ENCODE data around the gene TAC4.

Gene TAC4

DNA sequence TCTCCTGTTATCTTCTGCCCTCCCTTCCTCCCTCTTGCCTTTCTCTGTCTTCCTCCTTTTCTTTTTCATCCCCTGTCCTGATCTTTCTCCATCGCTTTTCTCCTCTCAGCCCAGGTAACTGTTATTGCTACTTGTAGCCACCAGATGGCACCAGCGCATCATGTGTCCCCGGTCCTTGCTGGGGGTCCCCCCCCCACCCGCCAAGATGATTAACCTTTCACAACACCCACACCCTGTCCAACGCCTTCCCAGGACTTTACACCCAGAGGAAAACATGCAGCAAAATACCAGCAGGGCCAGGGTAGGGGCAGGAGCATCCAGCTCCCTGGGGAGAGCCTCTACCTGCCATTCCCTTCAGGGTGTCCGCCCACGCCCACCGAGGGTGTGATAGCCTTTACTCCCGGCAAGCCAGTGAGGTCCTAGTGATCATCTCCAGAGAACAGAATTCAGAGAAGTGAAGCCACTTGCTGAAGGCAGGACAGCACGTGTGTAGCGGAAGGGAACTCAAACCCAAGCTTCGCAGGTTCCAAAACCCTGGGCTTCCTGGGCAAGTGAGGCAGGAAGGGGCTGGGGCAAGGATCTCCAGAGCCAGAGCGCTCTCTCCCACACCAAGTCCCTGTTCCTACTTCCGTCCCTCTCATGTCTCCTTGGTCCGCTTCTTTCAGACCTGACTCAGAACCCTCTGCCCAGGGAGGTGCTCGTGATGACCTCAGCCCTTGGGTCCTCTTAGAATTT is 13.4 kb upstream of the TAC4 start:
- no peak overlapping the region for H3K27ac Mint-ChIP-seq
- peaks cover 26% of the 10 kb centered on the region for H3K4me1 Mint-ChIP-seq (ENCODE audit: low read depth)
- peaks cover 32% of the 10 kb centered on the region for H3K27me3 Mint-ChIP-seq
- H3K4me3 Mint-ChIP-seq = no peak overlapping the region
- intact Hi-C loops (cut with micrococcal nuclease) = loop anchor here (1.0 kb wide), 1 partner anchor 137 kb away; no protein-coding TSS in a partner anchor
- no peaks in the 10 kb centered on the region for H3K9me3 Mint-ChIP-seq
- no peaks in the 10 kb centered on the region for H3K36me3 Mint-ChIP-seq (ENCODE audit: low read depth)

DNA sequence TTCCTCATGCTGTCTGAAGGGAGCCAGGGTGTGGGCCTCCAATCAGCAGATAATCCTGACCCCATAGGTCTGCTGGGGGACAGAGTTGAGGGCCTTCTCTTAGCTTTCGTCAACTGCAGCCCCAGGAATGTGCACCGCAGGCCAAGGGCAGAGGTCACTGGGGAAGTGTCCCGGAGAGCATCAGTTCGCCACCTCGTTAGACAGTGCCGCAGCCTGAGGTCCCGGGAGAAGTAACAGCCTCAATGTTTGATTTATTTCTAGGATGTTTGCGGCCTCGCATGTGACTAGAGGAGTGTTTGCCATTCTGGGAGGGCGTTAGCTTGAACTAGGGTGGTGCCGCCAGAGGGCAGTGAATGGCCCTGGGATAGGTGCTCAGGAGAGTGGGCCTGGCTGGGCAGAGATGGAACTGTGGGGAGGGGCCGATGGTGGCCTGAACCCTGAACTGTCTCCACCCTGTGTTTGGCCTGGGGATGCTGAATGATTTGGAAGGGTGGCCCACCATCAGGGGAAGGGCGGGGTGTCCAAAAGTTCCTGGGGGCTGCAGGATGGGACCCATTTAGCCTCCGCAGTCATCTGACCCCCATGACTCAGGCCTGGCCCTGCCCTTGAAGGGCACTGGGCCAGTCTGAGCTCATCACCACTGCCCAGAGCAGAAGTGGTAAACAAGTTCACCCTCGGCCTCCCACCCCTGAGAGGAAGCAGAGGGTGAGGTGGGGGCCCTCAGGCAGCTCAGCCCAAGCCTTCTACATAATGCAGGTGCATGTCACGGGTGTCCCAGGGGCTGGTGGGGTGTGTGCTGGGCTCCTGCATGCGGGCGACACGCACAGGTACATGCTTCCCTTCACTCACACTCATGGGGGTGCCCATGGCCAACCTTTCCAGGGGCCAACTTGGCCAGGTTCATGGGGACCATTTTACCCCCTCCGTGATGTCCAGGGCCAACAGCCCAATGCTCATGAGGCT is 12.4 kb upstream of the TAC4 start:
- Mint-ChIP-seq H3K4me3 (no peak overlapping the region), H3K9me3 (no peaks in the 10 kb centered on the region), H3K27me3 (peaks cover 34% of the 10 kb centered on the region), H3K27ac (no peak overlapping the region), H3K36me3 (ENCODE audit: low read depth) (no peaks in the 10 kb centered on the region), H3K4me1 (ENCODE audit: low read depth) (peaks cover 26% of the 10 kb centered on the region)
- intact Hi-C loops (cut with micrococcal nuclease) = no loop called here

DNA sequence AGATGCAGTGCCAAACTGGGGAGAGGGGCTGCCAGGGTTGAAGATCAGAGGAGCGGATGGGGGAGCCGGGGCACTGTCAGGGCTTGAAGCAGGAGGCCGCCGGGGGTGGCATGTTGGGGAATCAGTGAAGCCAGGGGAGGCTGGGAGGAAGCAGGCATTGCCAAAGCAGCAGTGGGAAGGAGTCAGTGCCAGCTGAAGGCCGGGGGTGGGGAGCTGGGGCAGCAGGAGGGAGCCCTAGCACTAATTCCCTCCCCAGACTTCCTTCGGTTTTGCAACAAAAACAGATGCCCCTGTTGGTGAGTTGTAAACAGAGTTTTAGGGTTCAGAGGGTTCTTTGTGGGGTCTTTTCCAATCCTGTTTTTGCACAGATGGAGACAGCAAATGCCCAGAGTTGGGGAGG is 10.9 kb upstream of the TAC4 start:
- Mint-ChIP-seq H3K27ac (no peak overlapping the region), H3K36me3 (ENCODE audit: low read depth) (no peaks in the 10 kb centered on the region), H3K9me3 (no peaks in the 10 kb centered on the region), H3K4me1 (ENCODE audit: low read depth) (peaks cover 26% of the 10 kb centered on the region), H3K4me3 (no peak overlapping the region), H3K27me3 (peaks cover 42% of the 10 kb centered on the region)
- intact Hi-C loops (cut with micrococcal nuclease) = no loop called here

DNA sequence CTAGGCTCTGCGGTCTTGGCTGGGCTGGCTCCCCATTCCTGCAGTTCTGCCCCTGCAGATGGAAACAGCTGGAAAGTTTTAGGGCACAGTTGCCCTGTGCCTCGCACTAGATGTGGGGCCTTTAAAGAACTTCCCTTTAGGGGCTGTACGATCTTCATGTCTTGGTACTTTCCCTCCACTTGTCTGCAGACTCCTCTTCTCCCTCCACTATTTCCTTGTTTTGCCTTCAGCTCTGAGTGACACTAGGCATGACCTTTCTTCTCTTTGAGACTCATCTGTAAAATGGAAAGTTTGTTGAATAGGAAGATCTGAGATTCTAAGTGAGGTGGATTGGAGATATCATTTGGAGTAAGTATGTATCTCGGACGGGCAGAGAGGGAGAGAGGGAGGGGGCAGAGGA is 6.3 kb upstream of the TAC4 start:
- Mint-ChIP-seq H3K27me3 (peaks cover 48% of the 10 kb centered on the region), H3K36me3 (ENCODE audit: low read depth) (no peaks in the 10 kb centered on the region), H3K4me3 (no peak overlapping the region), H3K27ac (no peak overlapping the region), H3K4me1 (ENCODE audit: low read depth) (peaks cover 28% of the 10 kb centered on the region), H3K9me3 (no peaks in the 10 kb centered on the region)
- intact Hi-C loops (cut with micrococcal nuclease) = loop anchor here (5.0 kb wide), 2 partner anchors 147 to 287 kb away; partner anchors contain the start of gene SLC35B1

DNA sequence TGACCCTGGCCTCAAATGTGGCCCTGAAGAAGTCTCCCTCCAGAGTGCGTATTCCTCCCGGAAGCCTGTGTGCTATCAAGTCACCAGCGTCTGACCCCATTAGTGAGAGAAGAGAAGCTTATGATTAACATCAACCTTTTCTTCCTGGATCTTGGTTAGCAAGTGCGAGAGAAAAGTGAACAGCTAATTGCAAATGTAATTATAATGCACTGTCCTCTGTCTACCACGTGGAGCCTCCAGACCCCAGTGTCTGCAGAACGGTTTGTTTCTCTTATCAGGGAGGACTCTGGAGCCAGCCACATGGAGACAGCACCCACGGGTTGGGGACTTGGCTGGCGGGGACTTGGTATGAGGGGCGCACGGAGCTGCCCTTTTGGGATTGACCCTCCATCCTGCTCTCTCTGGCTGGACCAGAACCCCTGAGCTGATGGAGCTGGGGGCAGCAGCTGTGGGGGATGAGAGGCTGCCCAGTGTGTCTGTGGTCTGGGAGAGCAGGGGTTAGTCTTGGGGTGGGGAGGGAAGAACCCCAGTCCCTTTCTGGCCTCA is 5.7 kb upstream of the TAC4 start:
- peaks cover 22% of the 10 kb centered on the region for H3K4me1 Mint-ChIP-seq (ENCODE audit: low read depth)
- intact Hi-C loops (cut with micrococcal nuclease) = loop anchor here (5.0 kb wide), 2 partner anchors 146 to 286 kb away; partner anchors contain the start of gene SLC35B1
- no peak overlapping the region for H3K4me3 Mint-ChIP-seq
- H3K27me3 Mint-ChIP-seq = peaks cover 46% of the 10 kb centered on the region
- H3K9me3 Mint-ChIP-seq = no peaks in the 10 kb centered on the region
- H3K36me3 Mint-ChIP-seq (ENCODE audit: low read depth) = peaks cover 2% of the 10 kb centered on the region
- no peak overlapping the region for H3K27ac Mint-ChIP-seq

DNA sequence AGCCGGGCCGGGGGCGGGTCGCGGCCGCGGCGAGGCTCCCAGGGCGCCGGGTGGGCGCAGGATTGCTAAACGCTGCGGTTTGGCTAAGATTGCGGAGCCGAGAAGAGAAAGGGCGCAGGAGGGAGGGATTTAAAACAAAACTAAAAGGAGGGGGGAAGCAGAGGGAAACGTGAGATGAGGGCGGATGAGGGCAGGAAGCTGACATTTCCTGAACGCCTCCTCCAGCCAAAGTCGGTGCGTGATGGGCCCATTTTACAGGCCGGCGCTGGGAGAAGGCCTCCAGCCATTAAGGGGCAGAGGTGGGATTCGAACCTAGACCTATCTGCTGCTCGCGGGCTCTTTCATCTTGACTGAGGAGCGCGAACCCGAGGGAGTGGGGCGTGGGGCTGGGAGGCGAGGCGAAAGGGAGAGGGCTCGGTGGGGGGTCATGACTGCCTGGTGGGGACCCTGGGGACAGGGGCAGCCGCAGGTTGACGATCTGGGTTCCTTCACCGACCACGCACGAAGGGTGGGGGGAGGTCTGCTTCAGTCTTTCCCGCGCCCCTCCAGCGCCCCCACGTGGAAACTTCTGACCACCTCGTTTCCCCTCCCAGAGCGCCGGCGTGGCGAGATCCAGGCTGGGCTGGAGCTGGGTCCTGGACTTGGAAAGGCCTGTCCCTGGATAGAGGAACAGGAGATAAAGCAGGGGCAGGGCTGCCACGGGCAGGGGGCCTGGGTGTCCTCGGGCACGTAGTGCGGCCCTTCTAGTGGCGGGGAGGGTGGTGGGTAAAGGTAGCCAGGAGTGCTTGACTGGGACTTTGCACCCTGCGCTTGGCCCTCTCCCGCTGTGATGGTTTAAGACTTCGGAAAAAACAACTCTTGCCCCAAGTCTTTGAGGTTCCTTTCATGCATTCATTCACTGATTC is 3.8 kb upstream of the TAC4 start:
- intact Hi-C loops (cut with micrococcal nuclease) = loop anchor here (5.0 kb wide), 2 partner anchors 144 to 284 kb away; partner anchors contain the start of gene SLC35B1
- H3K27ac Mint-ChIP-seq = peak overlapping the region; percentile 80
- H3K27me3 Mint-ChIP-seq = peaks cover 46% of the 10 kb centered on the region
- peak overlapping the region; percentile 83 for H3K4me3 Mint-ChIP-seq
- H3K36me3 Mint-ChIP-seq (ENCODE audit: low read depth) = peaks cover 21% of the 10 kb centered on the region
- no peaks in the 10 kb centered on the region for H3K9me3 Mint-ChIP-seq
- H3K4me1 Mint-ChIP-seq (ENCODE audit: low read depth) = peaks cover 18% of the 10 kb centered on the region

DNA sequence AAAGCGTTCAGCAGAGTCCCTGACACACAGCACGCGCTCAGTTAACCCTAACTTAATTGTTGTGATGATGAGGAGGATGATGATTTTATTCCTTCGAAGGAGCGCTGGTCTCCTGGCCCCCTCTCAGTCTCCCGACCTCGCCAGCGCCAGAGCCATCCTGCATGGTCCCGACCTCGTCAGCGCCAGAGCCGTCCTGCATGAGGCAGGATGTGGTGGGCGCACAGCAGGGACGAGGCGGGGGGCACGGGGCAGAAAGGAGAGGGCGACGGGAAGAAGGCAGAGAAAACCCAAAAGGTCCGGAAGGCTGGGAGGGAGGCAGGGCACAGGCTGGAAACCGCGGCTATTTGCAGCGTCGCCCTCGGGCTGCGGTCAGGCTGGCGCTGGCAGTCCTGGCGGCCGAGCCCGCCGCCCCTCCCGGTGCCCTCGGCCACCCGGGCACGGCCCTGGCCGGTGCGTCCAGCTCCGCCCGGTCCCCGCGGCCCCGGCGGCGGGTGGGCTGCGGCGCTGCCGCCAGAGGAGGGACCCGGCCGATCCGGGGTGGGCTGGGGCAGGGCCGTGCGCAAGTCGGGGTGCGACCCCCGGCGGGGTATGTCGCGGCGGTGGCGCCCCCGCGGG is 3.0 kb upstream of the TAC4 start:
- intact Hi-C loops (cut with micrococcal nuclease) = loop anchor here (5.0 kb wide), 2 partner anchors 144 to 284 kb away; partner anchors contain the start of gene SLC35B1
- no peaks in the 10 kb centered on the region for H3K9me3 Mint-ChIP-seq
- peak overlapping the region; percentile 76 for H3K4me3 Mint-ChIP-seq
- peaks cover 29% of the 10 kb centered on the region for H3K36me3 Mint-ChIP-seq (ENCODE audit: low read depth)
- H3K27ac Mint-ChIP-seq = peak overlapping the region; percentile 80
- peaks cover 18% of the 10 kb centered on the region for H3K4me1 Mint-ChIP-seq (ENCODE audit: low read depth)
- peaks cover 46% of the 10 kb centered on the region for H3K27me3 Mint-ChIP-seq

DNA sequence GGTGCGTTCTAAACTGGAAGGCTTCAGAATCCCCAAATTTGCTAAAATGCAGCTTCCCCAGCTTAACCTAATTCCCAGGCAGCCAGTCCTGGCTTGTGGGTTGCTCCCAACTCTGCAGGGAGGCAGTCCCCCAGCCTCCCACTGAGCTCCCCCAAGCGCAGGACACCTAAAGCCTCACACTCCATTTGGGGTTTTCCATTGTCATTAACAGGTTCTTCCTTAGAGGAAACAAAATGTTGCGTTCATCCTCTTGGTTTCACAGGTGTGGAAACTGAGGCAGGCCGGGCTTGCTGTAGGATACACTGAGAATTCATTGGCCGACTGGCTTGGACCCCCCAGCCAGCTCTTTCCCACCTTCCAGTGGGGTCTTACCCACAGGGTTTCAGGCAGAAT is 2.3 kb upstream of the TAC4 start:
- intact Hi-C loops (cut with micrococcal nuclease) = loop anchor here (5.0 kb wide), 2 partner anchors 143 to 283 kb away; partner anchors contain the start of gene SLC35B1
- Mint-ChIP-seq H3K27ac (no peak overlapping the region), H3K36me3 (ENCODE audit: low read depth) (peaks cover 35% of the 10 kb centered on the region), H3K4me3 (no peak overlapping the region), H3K9me3 (no peaks in the 10 kb centered on the region), H3K27me3 (peaks cover 44% of the 10 kb centered on the region), H3K4me1 (ENCODE audit: low read depth) (peaks cover 22% of the 10 kb centered on the region)

DNA sequence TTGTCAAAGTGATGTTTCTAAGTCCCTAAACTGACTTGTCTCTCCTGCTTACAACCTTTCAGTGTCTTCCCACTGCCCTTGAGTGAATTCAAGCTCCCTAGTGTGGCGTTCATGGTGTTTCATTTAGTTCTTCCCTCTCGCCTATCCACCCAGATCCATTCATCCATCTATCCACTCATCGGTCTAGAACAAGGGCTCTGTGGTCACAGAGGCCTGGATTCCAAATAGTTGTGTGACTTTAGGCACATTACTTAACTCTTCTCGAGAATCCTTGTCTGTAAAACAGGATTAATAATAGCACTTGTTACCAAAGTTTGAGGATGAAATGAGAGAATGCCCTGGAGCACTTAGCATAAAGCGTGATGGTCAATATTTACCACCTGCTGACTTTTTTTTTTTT is 870 bp upstream of the TAC4 start:
- Mint-ChIP-seq H3K9me3 (no peaks in the 10 kb centered on the region), H3K4me1 (ENCODE audit: low read depth) (peaks cover 37% of the 10 kb centered on the region), H3K27me3 (peaks cover 35% of the 10 kb centered on the region), H3K36me3 (ENCODE audit: low read depth) (peaks cover 43% of the 10 kb centered on the region), H3K27ac (no peak overlapping the region), H3K4me3 (no peak overlapping the region)
- intact Hi-C loops (cut with micrococcal nuclease) = no loop called here

DNA sequence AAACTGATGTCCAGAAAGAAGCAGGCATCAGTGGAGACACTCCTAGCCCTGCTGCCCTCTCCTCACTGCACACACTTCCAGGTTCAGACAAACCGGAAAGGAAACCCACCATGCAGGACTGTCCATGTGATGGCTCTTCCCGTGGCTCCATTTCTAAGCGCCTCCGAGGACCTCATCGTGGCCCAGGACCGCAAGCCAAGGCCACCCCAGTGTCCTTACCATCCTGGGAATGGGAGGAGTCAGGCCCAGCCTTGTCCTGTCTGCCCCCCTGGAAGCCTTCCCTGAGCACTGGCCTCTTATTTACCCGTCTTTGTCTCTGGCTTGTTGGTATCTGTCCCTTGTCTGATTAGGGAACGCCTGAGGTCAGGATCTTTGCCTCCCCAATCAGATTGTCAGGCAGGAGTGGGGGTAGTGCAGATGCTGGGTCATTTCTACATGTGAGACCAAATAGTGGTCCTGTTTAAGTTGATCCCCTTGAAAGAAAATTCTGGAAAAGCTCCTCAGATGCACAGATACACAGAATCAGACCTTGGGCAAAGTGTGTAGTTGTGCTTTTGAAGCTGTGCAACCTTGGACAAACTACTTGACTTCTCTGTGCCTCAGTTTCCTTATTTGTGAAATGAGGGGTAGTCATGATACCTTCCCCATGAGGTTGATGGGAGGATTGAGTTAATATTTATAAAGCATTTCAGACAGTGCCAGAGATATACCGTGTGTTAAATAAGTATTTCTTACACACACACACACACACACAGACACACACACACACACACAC is 744 bp downstream of the TAC4 start:
- H3K27ac Mint-ChIP-seq = no peak overlapping the region
- H3K4me1 Mint-ChIP-seq (ENCODE audit: low read depth) = peaks cover 43% of the 10 kb centered on the region
- H3K4me3 Mint-ChIP-seq = no peak overlapping the region
- intact Hi-C loops (cut with micrococcal nuclease) = no loop called here
- H3K36me3 Mint-ChIP-seq (ENCODE audit: low read depth) = peaks cover 49% of the 10 kb centered on the region
- H3K9me3 Mint-ChIP-seq = no peaks in the 10 kb centered on the region
- H3K27me3 Mint-ChIP-seq = peaks cover 23% of the 10 kb centered on the region

DNA sequence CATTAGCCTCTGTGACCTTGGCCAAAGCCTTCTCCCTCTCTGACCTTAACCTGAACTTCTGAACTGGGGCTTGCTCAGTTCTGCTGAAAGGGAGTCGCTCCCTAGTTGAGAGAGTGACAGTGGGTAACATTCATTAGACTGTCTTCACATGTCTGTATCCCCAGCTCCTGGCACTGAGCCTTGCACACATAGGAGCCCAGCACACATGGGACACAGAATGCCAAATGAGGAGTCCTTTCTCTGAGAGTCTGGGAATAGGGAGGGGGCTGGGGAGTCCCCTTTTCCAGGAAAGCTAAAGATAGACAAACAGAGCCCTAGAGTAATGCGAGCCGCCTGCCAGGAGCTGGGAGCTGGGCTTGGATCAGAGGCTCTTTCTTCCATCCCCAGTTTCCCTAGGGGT is 2.5 kb downstream of the TAC4 start:
- H3K27me3 Mint-ChIP-seq = peaks cover 10% of the 10 kb centered on the region
- intact Hi-C loops (cut with micrococcal nuclease) = no loop called here
- H3K4me1 Mint-ChIP-seq (ENCODE audit: low read depth) = peaks cover 36% of the 10 kb centered on the region
- no peaks in the 10 kb centered on the region for H3K9me3 Mint-ChIP-seq
- peaks cover 50% of the 10 kb centered on the region for H3K36me3 Mint-ChIP-seq (ENCODE audit: low read depth)
- H3K27ac Mint-ChIP-seq = peak overlapping the region; percentile 43
- no peak overlapping the region for H3K4me3 Mint-ChIP-seq

DNA sequence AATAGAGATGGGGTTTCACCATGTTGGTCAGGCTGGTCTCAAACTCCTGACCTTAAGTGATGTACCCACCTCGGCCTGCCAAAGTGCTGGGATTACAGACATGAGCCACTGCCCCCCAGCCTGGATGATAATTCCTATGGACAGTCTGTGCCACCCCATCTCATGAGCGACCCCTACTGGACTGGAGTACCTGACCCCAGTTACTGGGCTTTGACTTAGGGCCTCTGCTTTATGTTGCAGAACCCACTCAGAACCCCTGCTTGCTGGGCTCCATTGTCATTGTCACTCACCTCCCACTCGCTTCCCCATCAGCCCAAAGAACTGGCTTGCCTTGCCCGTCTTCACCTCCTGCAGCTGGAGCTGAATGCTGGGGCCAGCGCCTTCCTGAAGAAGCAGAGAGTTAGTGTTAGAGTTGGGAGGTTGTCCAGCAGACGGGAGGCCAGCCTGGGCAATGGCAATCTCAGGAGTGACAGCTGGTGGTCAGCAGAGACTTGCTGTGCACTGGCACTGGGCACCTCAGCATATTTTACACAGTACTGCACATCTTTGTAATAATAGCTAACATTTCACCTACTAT is 4.0 kb downstream of the TAC4 start:
- intact Hi-C loops (cut with micrococcal nuclease) = no loop called here
- H3K27ac Mint-ChIP-seq = peak overlapping the region; percentile 76

More for the DNA sequence above, 4.0 kb downstream of the TAC4 start:
- Mint-ChIP-seq H3K27me3 (peaks cover 4% of the 10 kb centered on the region), H3K4me1 (ENCODE audit: low read depth) (peaks cover 36% of the 10 kb centered on the region), H3K36me3 (ENCODE audit: low read depth) (peaks cover 64% of the 10 kb centered on the region), H3K9me3 (no peaks in the 10 kb centered on the region), H3K4me3 (no peak overlapping the region)

All from dendritic cell treated with granulocyte-macrophage colony-stimulating factor and Interleukin-4, amounts not matched to agents 40 ng/mL and 50 ng/mL, for 4 days (primary cell).